Measurements from ENCODE around the gene ANKRD40CL.
"Not testable (repeated sequence)": the region's sequence is repeated elsewhere in the genome, so short reads cannot be mapped to it uniquely, and the experiment has no call there.

ANKRD40CL gene

DNA sequence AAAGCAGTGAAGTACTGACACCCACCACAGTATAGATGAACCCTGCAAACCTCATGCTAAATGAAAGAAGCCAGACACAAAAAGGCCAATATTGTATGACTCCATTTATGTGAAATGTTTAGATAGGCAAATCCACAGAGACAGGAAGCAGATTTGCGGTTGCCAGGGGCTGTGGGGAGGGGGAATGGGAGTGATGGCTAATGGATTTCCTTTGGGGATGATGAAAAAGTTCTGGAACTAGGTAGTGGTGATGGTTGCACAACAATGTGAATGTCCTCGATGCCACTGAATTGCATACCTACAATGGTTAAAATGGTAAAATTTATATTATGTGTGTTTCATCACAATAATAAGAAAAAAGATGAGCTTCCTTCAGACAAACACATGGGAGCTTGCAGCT lies 39.7 kb upstream of the ANKRD40CL start:
- TF ChIP-seq, protein P1, sequence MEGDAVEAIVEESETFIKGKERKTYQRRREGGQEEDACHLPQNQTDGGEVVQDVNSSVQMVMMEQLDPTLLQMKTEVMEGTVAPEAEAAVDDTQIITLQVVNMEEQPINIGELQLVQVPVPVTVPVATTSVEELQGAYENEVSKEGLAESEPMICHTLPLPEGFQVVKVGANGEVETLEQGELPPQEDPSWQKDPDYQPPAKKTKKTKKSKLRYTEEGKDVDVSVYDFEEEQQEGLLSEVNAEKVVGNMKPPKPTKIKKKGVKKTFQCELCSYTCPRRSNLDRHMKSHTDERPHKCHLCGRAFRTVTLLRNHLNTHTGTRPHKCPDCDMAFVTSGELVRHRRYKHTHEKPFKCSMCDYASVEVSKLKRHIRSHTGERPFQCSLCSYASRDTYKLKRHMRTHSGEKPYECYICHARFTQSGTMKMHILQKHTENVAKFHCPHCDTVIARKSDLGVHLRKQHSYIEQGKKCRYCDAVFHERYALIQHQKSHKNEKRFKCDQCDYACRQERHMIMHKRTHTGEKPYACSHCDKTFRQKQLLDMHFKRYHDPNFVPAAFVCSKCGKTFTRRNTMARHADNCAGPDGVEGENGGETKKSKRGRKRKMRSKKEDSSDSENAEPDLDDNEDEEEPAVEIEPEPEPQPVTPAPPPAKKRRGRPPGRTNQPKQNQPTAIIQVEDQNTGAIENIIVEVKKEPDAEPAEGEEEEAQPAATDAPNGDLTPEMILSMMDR (IDR thresholded peaks at IDR 0.05; ENCODE audit: low read depth, low read length), result no peak

DNA sequence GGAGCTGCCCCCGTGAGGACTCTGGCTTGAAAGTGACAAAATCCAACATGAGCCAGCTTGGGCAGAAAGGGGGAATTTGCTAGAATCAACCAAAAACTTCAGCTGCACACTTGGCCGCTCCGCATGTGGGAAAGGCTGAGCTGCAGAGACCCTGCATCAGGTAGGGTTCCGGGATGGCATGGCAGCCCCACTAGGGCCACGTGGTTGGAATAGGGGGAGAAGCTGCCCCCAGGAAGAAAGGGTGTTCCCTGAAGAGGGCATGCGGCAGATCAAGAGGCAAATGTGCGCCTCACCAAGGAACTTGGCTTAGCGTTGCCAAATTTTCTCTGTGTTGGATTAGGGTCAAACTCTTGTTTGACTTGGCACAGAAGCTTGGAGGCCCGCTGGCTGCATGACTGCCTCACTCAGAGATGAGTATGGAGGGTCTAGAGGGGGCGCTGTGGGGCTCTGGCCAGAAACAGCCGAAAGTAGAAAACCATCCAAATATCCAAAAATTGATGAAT lies 38.9 kb upstream of the ANKRD40CL start:
- TF ChIP-seq, protein P1 (IDR thresholded peaks at IDR 0.05; ENCODE audit: low read depth, low read length), result no peak; the same call in 1 of the 2 replicates
- DNase-seq (ENCODE audit: extremely low read depth, low read depth), result no peak

More for the DNA sequence above, 39.7 kb upstream of the ANKRD40CL start:
- no peak for DNase-seq (ENCODE audit: extremely low read depth, low read depth)

DNA sequence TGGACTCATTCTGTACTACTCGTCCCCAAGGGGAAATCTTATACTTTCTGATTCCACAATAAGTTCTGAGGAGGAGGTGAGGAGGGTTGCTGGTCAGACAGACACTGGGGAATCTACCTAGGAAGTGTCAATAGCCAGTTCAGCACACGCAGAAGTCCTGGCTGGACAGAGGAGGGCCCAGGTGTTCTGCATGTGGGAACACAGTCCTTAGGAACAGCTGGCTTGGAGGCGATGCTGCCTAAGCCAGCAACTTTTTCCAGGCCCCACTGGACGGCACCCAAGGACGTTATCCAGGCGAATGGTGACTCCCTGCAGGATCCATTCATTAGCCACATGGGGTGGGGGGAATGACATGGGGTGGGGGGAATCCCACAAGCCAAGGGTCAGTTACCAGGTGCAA lies 38.2 kb upstream of the ANKRD40CL start:
- TF ChIP-seq, protein P1 (IDR thresholded peaks at IDR 0.05; ENCODE audit: low read depth, low read length), result no peak

DNA sequence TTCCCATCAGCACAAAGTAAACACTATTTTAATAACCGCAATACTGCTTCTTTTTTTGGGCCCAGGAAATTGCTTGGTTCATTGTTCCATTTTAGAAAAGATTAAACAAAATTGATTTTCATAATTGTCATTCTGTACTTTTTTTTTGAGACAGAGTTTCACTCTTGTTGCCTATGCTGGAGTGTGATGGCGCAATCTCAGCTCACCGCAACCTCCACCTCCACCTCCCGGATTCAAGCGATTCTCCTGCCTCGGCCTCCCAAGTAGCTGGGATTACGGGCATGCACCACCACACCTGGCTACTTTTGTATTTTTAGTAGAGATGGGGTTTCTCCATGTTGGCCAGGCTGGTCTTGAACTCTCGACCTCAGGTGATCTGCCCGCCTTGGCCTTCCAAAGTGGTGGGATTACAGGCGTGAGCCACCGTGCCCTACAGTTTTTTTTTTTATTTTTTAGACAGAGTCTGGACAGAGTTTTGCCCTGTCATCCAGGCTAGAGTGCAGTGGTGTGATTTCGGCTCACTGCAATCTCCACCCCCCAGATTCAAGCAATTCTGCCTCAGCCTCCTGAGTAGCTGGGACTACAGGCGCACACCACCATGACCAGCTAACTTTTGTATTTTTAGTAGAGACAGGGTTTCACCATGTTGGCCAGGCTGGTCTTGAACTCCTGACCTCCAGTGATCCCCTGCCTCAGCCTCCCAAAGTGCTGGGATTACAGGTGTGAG lies 37.6 kb upstream of the ANKRD40CL start:
- DNase-seq (ENCODE audit: extremely low read depth, low read depth), result not testable (repeated sequence)

More for the DNA sequence above, 38.2 kb upstream of the ANKRD40CL start:
- DNase-seq (ENCODE audit: extremely low read depth, low read depth), result no peak

DNA sequence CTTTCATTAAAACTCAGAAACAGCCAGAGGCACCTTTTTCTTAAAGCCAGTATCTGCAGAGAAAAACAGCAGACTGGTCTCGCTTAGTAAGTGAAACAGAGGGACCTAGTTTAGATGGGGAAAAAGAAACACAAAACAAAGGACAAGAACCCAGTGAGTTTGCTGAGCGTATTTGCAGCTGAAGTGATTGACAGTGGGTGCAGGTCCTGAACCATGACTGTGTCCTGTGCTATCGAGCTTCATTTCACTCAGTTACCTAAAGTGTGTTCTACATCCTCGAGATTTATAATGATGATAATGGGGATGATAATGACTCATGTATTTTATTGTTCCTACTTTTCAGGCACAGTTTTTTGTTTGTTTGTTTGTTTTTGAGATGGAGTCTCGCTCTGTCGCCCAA lies 36.4 kb upstream of the ANKRD40CL start:
- TF ChIP-seq, protein P1 (IDR thresholded peaks at IDR 0.05; ENCODE audit: low read depth, low read length), result no peak
- no peak for DNase-seq (ENCODE audit: extremely low read depth, low read depth)

DNA sequence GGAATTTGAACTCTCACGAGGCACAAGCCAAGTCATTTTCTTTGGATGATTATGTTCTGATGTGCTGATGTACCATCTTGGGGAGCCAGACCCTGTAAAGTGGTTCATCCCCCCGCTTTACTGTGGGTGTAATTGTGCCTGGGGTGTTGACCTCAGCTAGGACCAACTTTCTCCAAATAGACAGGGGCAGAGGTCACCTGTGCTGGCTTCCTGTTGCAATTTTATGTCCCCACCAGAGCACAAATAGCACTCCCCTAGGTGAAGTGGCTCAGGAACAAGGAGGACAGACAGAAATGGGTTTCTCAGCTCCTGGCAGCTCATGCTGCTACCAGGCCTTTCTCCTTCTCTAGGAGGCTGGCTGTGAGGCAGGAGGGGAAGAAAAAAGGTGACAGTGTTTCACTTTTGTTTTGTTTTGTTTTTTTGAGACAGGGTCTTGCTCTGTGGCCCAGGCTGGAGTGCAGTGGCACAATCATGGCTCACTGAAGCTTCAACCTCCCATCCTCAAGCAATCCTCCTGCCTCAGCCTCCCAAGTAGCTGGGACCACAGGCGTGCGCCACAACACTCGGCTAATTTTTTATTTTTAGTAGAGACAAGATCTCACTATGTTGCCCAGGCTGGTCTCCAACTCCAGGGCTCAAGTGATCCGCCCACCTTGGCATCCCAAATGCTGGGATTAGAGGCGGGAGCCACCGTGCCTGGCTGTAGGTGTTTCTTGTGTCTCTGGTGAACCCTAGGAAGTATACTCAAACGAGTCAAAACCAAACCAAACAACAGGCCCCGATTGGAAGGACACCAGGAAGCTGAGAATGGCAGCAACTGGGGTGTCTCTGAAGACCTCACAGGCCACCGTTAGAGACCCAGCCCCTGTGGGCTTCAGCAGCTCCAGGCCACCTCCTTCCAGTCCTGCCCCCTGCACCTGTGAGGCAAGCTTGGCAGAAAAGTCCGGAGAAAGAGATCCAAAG lies 35.6 kb upstream of the ANKRD40CL start:
- TF ChIP-seq, protein P1 (IDR thresholded peaks at IDR 0.05; ENCODE audit: low read depth, low read length), result no peak
- no peak for DNase-seq (ENCODE audit: extremely low read depth, low read depth)

DNA sequence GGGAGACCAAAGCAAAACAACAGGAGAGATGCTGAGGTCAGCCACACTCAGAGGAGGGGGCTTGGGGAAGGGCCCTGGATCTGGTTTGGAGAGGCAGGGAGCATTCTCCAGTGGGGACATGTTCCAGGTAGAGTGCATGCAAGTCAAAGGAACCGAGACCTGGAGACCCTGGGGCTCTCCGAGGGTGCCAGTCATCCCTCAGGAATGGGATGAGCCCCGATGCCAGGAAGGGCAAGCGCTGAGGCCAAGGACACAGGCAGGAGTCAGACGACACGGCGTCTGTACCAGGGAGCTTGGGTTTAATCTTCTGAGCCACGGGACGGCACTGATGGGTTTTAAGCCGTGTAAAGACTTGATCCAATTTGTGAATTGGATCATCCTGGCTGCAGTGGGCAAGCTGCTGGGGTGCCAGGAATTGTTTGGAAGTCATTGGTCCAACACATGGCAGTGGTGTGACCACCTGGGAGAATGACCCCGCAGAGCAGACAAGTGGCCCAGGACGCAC lies 32.9 kb upstream of the ANKRD40CL start:
- no peak for DNase-seq (ENCODE audit: extremely low read depth, low read depth)

More for the DNA sequence above, 32.9 kb upstream of the ANKRD40CL start:
- TF ChIP-seq, protein P1 (IDR thresholded peaks at IDR 0.05; ENCODE audit: low read depth, low read length), result no peak
